ENCODE results near the gene GALNS.

The GALNS gene

GRCh38 chr16:88807142-88807625, 49.6 kb downstream of the GALNS start:
- no peaks in the 10 kb centered on the region for H3K27me3 ChIP-seq (ENCODE audit: control insufficient read depth, insufficient read depth, low read length)
- H3K27ac ChIP-seq (ENCODE audit: low read depth, low read length) = no peak overlapping the region
- H3K4me3 ChIP-seq (ENCODE audit: low read depth, low read length) = no peak overlapping the region
- H3K4me1 ChIP-seq (ENCODE audit: control insufficient read depth, insufficient read depth, low read length) = 0 out of 2 replicates have a peak, but pooled peaks cover 7% of the 10 kb centered on the region
- no peak overlapping the region for H3K9ac ChIP-seq (ENCODE audit: low read depth, low read length)
- H3K9me3 ChIP-seq (ENCODE audit: control insufficient read depth, insufficient read depth, low read length) = no peaks in the 10 kb centered on the region
- H3K36me3 ChIP-seq (ENCODE audit: control insufficient read depth, insufficient read depth, low read length) = peaks cover 63% of the 10 kb centered on the region

- Histone ChIP-seq H3K4me1 (ENCODE audit: control insufficient read depth, insufficient read depth, low read length) (0 out of 2 replicates have a peak, but pooled peaks cover 10% of the 10 kb centered on the region), H3K27ac (ENCODE audit: low read depth, low read length) (no peak overlapping the region)
Measured at GRCh38 chr16:88806491-88807111, 50.1 kb downstream of the GALNS start.

GRCh38 chr16:88805887-88806393, 50.8 kb downstream of the GALNS start:
- no peaks in the 10 kb centered on the region for H3K27me3 ChIP-seq (ENCODE audit: control insufficient read depth, insufficient read depth, low read length)
- H3K36me3 ChIP-seq (ENCODE audit: control insufficient read depth, insufficient read depth, low read length) = peaks cover 66% of the 10 kb centered on the region
- H3K4me3 ChIP-seq (ENCODE audit: low read depth, low read length) = no peak overlapping the region
- 0 out of 2 replicates have a peak, but pooled peaks cover 10% of the 10 kb centered on the region for H3K4me1 ChIP-seq (ENCODE audit: control insufficient read depth, insufficient read depth, low read length)
- no peaks in the 10 kb centered on the region for H3K9me3 ChIP-seq (ENCODE audit: control insufficient read depth, insufficient read depth, low read length)
- H3K27ac ChIP-seq (ENCODE audit: low read depth, low read length) = peak overlapping the region; percentile 10
- no peak overlapping the region for H3K9ac ChIP-seq (ENCODE audit: low read depth, low read length)

More at GRCh38 chr16:88806491-88807111, 50.1 kb downstream of the GALNS start:
- no peak overlapping the region for H3K9ac ChIP-seq (ENCODE audit: low read depth, low read length)
- no peak overlapping the region for H3K4me3 ChIP-seq (ENCODE audit: low read depth, low read length)
- no peaks in the 10 kb centered on the region for H3K27me3 ChIP-seq (ENCODE audit: control insufficient read depth, insufficient read depth, low read length)
- peaks cover 63% of the 10 kb centered on the region for H3K36me3 ChIP-seq (ENCODE audit: control insufficient read depth, insufficient read depth, low read length)
- H3K9me3 ChIP-seq (ENCODE audit: control insufficient read depth, insufficient read depth, low read length) = no peaks in the 10 kb centered on the region

GRCh38 chr16:88805340-88805715, 51.4 kb downstream of the GALNS start:
- H3K36me3 ChIP-seq (ENCODE audit: control insufficient read depth, insufficient read depth, low read length) = peaks cover 62% of the 10 kb centered on the region
- 0 out of 2 replicates have a peak overlapping the region, but pooled peaks have one; percentile 85 for H3K4me3 ChIP-seq (ENCODE audit: low read depth, low read length)
- H3K27ac ChIP-seq (ENCODE audit: low read depth, low read length) = peak overlapping the region; percentile 12
- H3K27me3 ChIP-seq (ENCODE audit: control insufficient read depth, insufficient read depth, low read length) = no peaks in the 10 kb centered on the region
- 0 out of 2 replicates have a peak, but pooled peaks cover 5% of the 10 kb centered on the region for H3K4me1 ChIP-seq (ENCODE audit: control insufficient read depth, insufficient read depth, low read length)
- H3K9ac ChIP-seq (ENCODE audit: low read depth, low read length) = no peak overlapping the region
- no peaks in the 10 kb centered on the region for H3K9me3 ChIP-seq (ENCODE audit: control insufficient read depth, insufficient read depth, low read length)

DNA sequence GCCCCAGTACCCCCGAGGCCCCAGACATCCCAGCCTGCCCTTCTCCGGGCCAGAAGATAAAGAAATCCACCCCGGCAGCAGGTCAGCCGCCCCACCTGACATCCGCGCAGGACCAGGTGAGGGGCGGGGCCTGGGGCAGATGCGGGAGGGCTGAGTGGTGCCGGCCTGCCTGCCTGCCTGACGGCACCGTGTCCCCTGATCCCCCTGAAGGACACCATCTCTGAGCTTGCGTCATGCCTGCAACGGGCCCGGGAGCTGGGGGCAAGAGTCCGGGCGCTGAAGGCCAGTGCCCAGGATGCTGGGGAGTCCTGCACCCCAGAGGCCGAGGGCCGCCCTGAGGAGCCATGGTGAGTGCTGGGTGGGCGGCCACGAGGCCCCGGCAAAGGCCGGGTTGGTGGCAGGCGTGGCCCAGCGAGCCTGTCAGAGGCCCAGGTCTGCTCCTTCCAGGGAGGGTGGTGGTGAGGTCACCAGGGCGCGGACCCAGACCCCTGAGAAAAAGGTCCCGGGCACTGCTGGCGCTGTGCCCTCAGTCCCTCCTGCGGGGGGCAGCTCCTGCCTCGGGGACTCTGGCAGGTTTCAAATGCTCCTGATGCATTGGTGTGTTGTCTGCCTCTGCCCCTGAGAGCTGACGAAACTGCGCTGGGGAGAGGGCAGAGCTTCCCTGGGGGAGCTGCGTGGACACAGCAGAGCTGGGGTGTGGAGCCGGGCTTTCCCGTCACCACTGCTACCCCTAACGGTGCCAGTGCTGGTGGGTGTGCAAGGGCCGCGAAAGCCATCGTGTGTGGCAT, 52.0 kb downstream of the GALNS start:
- no peaks in the 10 kb centered on the region for H3K27me3 ChIP-seq (ENCODE audit: control insufficient read depth, insufficient read depth, low read length)
- H3K4me3 ChIP-seq (ENCODE audit: low read depth, low read length) = peak overlapping the region; percentile 85
- H3K9me3 ChIP-seq (ENCODE audit: control insufficient read depth, insufficient read depth, low read length) = no peaks in the 10 kb centered on the region
- 0 out of 2 replicates have a peak, but pooled peaks cover 3% of the 10 kb centered on the region for H3K4me1 ChIP-seq (ENCODE audit: control insufficient read depth, insufficient read depth, low read length)
- peak overlapping the region; percentile 78 for H3K27ac ChIP-seq (ENCODE audit: low read depth, low read length)
- peaks cover 56% of the 10 kb centered on the region for H3K36me3 ChIP-seq (ENCODE audit: control insufficient read depth, insufficient read depth, low read length)
- H3K9ac ChIP-seq (ENCODE audit: low read depth, low read length) = peak overlapping the region; percentile 86

- Histone ChIP-seq H3K4me3 (ENCODE audit: low read depth, low read length) (peak overlapping the region; percentile 85), H3K27me3 (ENCODE audit: control insufficient read depth, insufficient read depth, low read length) (no peaks in the 10 kb centered on the region), H3K4me1 (ENCODE audit: control insufficient read depth, insufficient read depth, low read length) (0 out of 2 replicates have a peak, but pooled peaks cover 3% of the 10 kb centered on the region), H3K9ac (ENCODE audit: low read depth, low read length) (peak overlapping the region; percentile 86), H3K9me3 (ENCODE audit: control insufficient read depth, insufficient read depth, low read length) (no peaks in the 10 kb centered on the region), H3K27ac (ENCODE audit: low read depth, low read length) (peak overlapping the region; percentile 78), H3K36me3 (ENCODE audit: control insufficient read depth, insufficient read depth, low read length) (peaks cover 50% of the 10 kb centered on the region)
Measured at GRCh38 chr16:88804173-88804551, 52.6 kb downstream of the GALNS start.

GRCh38 chr16:88803264-88803987, 53.3 kb downstream of the GALNS start, which contains the start of gene CDT1:
TSS of gene CDT1 (plus strand) at chr16:88803789. CDS start at chr16:88803832, 43 bp downstream.
- Histone ChIP-seq H3K4me3 (ENCODE audit: low read depth, low read length) (peak within 1 kb of the TSS; percentile 85), H3K36me3 (ENCODE audit: control insufficient read depth, insufficient read depth, low read length) (peaks cover 43% of the 10 kb centered on the region), H3K27ac (ENCODE audit: low read depth, low read length) (peak within 1 kb of the TSS; percentile 83), H3K27me3 (ENCODE audit: control insufficient read depth, insufficient read depth, low read length) (no peaks in the 10 kb centered on the region), H3K9me3 (ENCODE audit: control insufficient read depth, insufficient read depth, low read length) (no peaks in the 10 kb centered on the region), H3K4me1 (ENCODE audit: control insufficient read depth, insufficient read depth, low read length) (0 out of 2 replicates have a peak, but pooled peaks cover 3% of the 10 kb centered on the region), H3K9ac (ENCODE audit: low read depth, low read length) (peak within 1 kb of the TSS; percentile 87)

GRCh38 chr16:88800277-88800592, 56.5 kb downstream of the GALNS start:
- H3K4me1 ChIP-seq (ENCODE audit: control insufficient read depth, insufficient read depth, low read length) = 0 out of 2 replicates have a peak, but pooled peaks cover 3% of the 10 kb centered on the region
- no peak overlapping the region for H3K27ac ChIP-seq (ENCODE audit: low read depth, low read length)
- no peak overlapping the region for H3K9ac ChIP-seq (ENCODE audit: low read depth, low read length)
- no peak overlapping the region for H3K4me3 ChIP-seq (ENCODE audit: low read depth, low read length)
- H3K27me3 ChIP-seq (ENCODE audit: control insufficient read depth, insufficient read depth, low read length) = no peaks in the 10 kb centered on the region
- H3K36me3 ChIP-seq (ENCODE audit: control insufficient read depth, insufficient read depth, low read length) = peaks cover 11% of the 10 kb centered on the region
- no peaks in the 10 kb centered on the region for H3K9me3 ChIP-seq (ENCODE audit: control insufficient read depth, insufficient read depth, low read length)

- Histone ChIP-seq H3K9ac (ENCODE audit: low read depth, low read length) (no peak overlapping the region), H3K27me3 (ENCODE audit: control insufficient read depth, insufficient read depth, low read length) (no peaks in the 10 kb centered on the region), H3K4me1 (ENCODE audit: control insufficient read depth, insufficient read depth, low read length) (0 out of 2 replicates have a peak, but pooled peaks cover 3% of the 10 kb centered on the region), H3K27ac (ENCODE audit: low read depth, low read length) (no peak overlapping the region), H3K36me3 (ENCODE audit: control insufficient read depth, insufficient read depth, low read length) (peaks cover 6% of the 10 kb centered on the region; the same call in 1 of the 2 replicates), H3K9me3 (ENCODE audit: control insufficient read depth, insufficient read depth, low read length) (no peaks in the 10 kb centered on the region), H3K4me3 (ENCODE audit: low read depth, low read length) (no peak overlapping the region)
Measured at GRCh38 chr16:88799569-88800276, 57.0 kb downstream of the GALNS start.
